C4-2B (cell line): ENCODE measurements around the gene C1orf159.
"Not testable (repeated sequence)": the region's sequence is repeated elsewhere in the genome, so short reads cannot be mapped to it uniquely, and the experiment has no call there.

Source experiments
- ZFX ChIP-seq: fragments of 450-650 bp; IDR thresholded peaks from 2 replicates; pipeline ENCODE4 v1.6.1; 2017
- TF ChIP-seq, protein P1 (sequence below): fragments of 450-650 bp; conservative IDR thresholded peaks from 2 replicates; pipeline ENCODE4 v1.5.1; 2017; ENCODE audit warnings: mild to moderate bottlenecking

- TF ChIP-seq, protein P1, sequence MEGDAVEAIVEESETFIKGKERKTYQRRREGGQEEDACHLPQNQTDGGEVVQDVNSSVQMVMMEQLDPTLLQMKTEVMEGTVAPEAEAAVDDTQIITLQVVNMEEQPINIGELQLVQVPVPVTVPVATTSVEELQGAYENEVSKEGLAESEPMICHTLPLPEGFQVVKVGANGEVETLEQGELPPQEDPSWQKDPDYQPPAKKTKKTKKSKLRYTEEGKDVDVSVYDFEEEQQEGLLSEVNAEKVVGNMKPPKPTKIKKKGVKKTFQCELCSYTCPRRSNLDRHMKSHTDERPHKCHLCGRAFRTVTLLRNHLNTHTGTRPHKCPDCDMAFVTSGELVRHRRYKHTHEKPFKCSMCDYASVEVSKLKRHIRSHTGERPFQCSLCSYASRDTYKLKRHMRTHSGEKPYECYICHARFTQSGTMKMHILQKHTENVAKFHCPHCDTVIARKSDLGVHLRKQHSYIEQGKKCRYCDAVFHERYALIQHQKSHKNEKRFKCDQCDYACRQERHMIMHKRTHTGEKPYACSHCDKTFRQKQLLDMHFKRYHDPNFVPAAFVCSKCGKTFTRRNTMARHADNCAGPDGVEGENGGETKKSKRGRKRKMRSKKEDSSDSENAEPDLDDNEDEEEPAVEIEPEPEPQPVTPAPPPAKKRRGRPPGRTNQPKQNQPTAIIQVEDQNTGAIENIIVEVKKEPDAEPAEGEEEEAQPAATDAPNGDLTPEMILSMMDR = not testable (repeated sequence)
- not testable (repeated sequence) for TF ChIP-seq ZFX
Observed at GRCh38 chr1:1096136-1096535, 19.8 kb downstream of the C1orf159 start.
